COLO668 (cell line): ENCODE results near the gene DHX32.
"Not testable (repeated sequence)": the region's sequence is repeated elsewhere in the genome, so short reads cannot be mapped to it uniquely, and the experiment has no call there.

ENCODE experiments used
- DNase-seq: peaks from one replicate; lab custom pipeline; 2025; ENCODE audit not compliant: unreplicated experiment; lab: John Stamatoyannopoulos, UW

Gene DHX32

DNA sequence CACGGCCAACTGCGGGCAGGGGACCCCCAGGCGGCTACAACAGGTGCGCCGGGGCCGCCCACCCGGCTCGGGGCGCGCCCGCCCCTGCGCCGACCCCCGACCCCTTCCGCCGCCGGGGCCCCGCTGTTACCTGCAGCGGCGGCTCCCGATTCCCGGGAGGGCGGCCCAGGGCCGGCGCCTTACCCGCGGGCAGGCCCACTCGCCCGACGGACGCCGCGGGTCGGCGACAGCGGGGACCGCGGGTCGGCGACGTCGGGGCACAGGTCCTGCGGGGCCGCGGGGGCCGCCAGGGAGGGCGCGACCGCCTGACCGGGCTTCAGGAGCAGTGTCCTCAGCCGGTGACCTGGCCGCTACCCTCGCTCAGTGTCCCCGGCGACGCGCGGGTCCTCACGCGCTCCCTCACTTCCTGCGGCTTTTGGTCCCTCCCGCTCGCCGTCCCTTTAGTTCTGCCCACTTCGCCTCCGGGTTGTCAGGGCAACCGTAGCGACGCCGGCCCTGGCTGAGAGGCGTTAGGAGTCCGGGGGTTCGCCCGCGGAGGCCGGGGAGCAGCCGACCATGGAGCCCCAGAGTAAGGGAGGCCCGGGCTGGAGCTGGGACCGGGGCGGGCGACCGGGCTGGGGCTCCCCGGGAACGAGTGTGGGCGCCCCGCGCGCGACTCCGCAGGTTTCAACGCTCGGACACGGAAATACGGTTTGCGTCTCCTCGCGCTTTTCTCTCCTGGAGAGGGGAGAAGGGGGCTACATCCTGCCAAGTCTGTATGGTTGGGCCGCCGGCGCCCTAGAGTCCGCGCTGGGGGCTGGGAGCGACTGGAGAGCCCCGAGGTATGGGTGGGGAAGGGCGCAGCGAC is 15.2 kb upstream of the DHX32 start, which contains the start of gene FANK1:
TSS of gene FANK1 (plus strand) at position 477 of the 847 bp plus-strand sequence. CDS start at position 556, 79 bp downstream.
- DNase-seq, result peak; percentile 87

DNA sequence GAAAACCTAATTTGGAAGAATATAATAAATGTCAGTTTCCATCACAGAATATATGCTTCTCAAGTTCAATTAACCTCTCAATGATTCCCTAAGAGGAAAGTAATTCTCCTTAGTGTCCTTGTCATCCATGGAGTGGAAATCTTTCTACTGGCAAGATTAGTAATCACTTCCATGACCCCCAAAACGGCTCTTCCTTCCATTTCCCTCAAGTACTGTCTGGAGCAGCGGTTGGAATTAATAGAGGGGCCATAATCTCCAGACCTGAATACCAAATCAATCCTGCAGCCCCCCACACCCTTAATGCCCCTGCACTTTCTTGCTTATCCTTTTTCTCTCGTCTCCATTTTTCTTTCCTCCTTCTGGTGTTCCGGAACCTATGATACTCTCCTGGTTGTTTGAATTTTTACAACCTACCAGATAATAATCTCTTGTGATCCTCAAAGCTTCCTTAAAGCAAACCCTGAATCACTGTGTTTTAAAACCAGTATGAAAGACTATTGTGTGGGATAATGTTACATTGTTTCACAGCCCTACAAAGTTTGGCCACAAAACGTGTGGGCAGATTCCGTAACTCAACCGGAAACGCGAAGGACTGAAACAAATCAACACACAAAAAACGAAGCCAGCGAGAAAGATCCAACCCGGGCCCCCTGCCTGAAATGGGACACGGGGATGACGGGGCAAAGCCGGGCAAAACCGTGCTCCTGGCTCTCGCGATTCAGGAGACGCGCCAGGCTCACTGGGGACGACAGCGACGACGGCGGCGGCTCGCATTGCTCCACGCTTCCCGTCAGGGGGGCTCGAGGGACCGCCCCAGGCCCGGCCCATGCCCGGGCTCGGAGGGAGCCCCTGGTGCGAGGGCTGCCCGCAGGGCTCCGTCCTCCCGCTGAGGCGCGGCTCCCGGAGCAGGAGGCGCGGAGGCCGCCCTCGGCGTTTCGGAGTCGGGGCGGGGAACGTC is 14.3 kb upstream of the DHX32 start:
- DNase-seq, result peak; percentile 46

DNA sequence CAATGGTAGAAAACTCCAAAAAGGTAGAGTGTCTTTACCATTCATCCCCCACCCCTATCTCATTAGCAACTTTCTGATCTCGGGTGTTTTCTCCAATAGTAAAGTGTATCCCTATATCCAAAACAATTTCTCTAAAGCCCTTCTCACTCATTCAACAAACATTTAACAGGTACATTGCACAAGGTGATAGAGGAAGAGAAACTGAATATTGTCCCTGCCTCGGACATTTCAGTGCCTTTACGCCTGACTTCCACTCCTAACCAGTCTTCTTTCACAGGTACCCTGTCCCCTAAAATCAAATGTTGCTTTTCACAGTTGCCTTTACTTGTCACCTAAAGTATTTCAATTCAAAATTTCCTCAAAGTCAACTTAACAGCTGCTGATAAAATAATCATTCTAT is 13.1 kb upstream of the DHX32 start:
- not testable (repeated sequence) for DNase-seq

GRCh38 chr10:125892402-125892801 is 11.3 kb upstream of the DHX32 start:
- peak; percentile 23 for DNase-seq

- DNase-seq, result not testable (repeated sequence)
Measured at GRCh38 chr10:125889441-125889840, 8.3 kb upstream of the DHX32 start.

DNA sequence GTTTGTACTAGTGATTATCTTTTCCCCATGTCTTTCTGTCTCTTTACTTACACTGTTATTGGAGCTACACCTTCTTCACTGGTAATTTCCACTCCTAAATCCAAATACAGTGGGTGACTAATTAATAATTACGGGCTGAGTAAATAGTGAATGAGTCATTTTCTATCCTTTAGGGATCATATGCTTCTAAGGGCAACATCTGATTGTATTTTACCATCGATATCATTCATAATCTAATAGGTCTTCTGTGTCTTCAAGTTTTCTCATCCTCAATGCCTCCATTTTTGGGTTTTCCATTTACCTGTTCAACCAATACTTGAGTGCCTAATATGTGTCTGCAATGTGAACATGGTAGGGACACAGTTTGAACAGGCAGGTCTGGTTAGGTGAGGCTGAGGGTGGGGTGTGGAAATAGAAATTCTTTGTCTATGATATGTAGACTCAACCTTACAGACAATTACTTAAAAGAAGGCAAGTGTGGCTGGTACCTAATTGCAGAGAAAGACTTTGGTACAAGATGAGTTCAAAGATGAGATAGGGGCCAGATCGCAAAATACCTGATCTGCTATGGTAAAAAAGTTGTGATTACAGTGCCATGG is 5.9 kb upstream of the DHX32 start:
- no peak for DNase-seq

DNA sequence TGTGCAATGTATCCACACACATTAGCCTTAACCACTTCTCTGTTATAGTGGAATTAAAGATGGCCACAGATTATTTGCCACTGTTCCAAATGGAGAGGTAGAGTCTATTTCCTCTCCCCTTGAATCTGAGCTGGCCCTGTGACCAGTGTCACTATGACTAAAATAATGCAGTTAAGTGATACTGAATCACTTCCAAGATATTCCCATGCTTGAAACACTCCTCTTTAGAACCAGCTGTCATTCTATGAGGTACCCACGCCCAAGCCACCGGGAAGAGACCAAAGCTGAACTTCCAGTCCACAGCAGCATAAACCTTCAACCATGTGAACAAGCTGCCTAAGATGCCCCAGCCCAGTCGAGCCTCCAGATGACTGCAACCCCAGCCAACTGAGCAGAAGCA is 2.1 kb upstream of the DHX32 start:
- DNase-seq, result no peak

- no peak for DNase-seq
Measured at GRCh38 chr10:125882596-125882995, 1.5 kb upstream of the DHX32 start.

GRCh38 chr10:125880719-125881118 is 373 bp downstream of the DHX32 start:
- no peak for DNase-seq

DNA sequence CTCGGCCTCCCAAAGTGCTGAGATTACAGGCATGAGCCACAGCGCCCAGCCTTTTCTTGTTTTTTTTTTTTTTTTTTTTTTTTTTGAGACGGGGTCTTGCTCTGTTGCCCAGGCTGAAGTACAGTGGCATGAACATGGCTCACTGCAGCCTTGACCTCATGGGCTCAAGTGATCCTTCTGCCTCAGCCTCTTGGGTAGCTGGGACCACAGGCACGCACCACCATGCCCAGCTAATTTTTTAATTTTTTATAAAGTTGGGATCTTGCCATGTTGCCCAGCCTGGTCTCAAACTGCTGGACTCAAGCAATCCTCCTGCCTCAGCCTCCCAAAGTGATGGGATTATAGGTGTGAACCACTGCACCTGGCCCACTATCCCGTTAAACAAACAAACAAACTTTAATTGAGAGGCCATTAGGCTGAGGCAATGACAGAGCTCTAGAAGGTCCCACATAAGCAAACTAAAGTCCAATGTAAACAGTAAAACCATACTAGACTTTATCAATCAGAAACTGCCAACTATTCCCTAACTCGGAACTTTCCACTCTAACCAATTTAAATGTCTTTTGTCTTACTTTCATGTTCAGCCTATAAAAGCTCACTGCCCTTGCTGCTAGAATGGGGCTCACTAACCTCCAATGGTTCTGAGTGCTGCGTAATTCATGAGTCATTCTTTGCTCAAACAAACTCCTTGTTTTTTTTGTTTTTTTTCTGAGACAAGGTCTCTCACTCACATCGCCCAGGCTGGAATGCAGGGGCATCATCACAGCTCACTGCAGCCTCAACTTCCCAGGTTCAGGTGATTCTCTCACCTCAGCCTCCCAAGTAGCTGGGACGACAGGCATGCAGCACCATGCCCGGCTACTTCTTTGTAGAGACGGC is 1.9 kb downstream of the DHX32 start:
- DNase-seq, result no peak

GRCh38 chr10:125871338-125871737 is 9.8 kb downstream of the DHX32 start:
- no peak for DNase-seq

GRCh38 chr10:125868372-125868975 is 12.6 kb downstream of the DHX32 start:
- DNase-seq, result peak; percentile 13

GRCh38 chr10:125866421-125867029 is 14.6 kb downstream of the DHX32 start:
- no peak for DNase-seq

DNA sequence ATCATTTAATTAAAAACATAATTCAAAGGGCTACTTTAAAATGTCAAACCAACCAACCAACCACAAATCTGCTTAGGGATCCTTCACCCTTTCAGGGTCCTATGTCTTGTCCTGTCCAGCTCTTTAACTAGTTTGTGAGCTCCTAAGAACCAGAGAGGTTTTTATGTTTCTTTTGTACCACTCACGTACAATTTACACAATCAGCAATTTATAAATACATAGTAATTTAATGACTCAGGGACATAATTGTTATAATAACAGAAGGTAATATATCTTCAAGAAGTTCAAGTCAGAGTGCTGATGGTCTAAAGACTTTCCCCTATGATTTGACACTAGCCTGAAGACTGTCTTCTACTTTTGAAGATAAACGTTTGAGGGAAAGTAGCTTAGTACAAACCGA is 16.0 kb downstream of the DHX32 start:
- no peak for DNase-seq

- peak; percentile 62 for DNase-seq
Measured at GRCh38 chr10:125859128-125859817, 21.8 kb downstream of the DHX32 start.

DNA sequence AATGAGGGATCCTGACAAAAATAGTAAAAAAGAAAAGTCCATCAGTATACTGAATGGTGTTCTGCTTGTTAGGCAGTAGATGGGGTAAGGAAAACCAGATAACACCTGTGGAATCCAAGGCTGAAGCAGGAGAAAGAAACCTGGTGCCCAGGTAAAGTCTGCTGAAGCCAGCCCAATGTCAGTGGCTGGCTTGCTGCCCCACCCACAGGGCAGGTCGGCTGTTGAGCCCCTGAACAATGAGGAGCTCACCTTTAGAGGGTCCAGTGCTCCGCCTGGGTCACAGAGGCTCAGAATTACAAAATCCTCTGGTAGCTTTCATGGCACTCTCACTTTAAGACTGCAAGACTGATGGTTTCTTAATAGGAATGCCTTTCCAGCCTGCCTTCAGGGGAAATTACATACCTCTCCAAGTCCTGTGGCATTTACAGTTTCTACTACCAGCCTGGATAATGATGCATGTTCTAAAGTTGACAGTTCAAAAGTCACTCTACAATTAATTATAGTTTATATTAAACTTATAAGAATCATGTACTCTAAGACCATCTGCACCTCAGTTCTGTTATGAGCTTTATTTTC is 23.8 kb downstream of the DHX32 start:
- no peak for DNase-seq

- DNase-seq, result no peak
Measured at GRCh38 chr10:125852487-125852886, 28.6 kb downstream of the DHX32 start.
